K562 (cell line): ENCODE results near the gene DVL3. TPM values are rescaled to one million over a fixed set of nuclear protein-coding genes. Genes with fewer than 3 reads are reported as not detected.

Experiments used
- ATF7 ChIP-seq: fragments of 450-650 bp; IDR thresholded peaks from 2 replicates; pipeline ENCODE4 v1.7.1; 2014; ENCODE audit warnings: mild to moderate bottlenecking, moderate library complexity
- CHD2 ChIP-seq: IDR thresholded peaks from 2 replicates; pipeline ENCODE4 v1.6.1; 2011; ENCODE audit warnings: low read depth, low read length
- EGR1 ChIP-seq: fragments of 450-650 bp; conservative IDR thresholded peaks from 2 replicates; pipeline ENCODE4 v1.6.1; 2017; ENCODE audit warnings: mild to moderate bottlenecking
- NFRKB ChIP-seq: fragments of 450-650 bp; IDR thresholded peaks from 2 replicates; pipeline ENCODE4 v1.6.1; 2016; ENCODE audit warnings: low read depth
- SMARCB1 ChIP-seq: IDR thresholded peaks from 2 replicates; pipeline ENCODE4 v1.6.1; 2011; ENCODE audit warnings: improper control_type of control experiment, low read depth; ENCODE audit not compliant: insufficient read length
- TRIM25 ChIP-seq: fragments of 450-650 bp; IDR thresholded peaks from 2 replicates; pipeline ENCODE4 v1.7.0; 2016; ENCODE audit warnings: borderline replicate concordance
- USF1 ChIP-seq: sonication (generic); formaldehyde crosslinking; IDR thresholded peaks from 2 replicates; pipeline ENCODE4 v1.9.0; 2022; ENCODE audit warnings: mild to moderate bottlenecking, missing genetic modification reagents
- YY1 ChIP-seq, 3 experiments: IDR thresholded peaks; 2 replicates each; pipeline ENCODE4 v1.6.1; 2011; ENCODE audit warnings: low read length in 2 of 3, mild to moderate bottlenecking in 2 of 3, moderate library complexity in 2 of 3, borderline replicate concordance in 1 of 3, control low read depth in 1 of 3, low read depth in 1 of 3; ENCODE audit not compliant: insufficient read depth in 3 of 3, insufficient replicate concordance in 2 of 3, control insufficient read depth in 1 of 3, insufficient read length in 1 of 3; ENCODE audit errors: extremely low read depth in 1 of 3
- polyA plus RNA-seq, 8 experiments: library from polyadenylated mRNA; depleted of rRNA in 4 of 8; stranded (reverse) in 5 of 8; unstranded in 3 of 8; fragments of >200 nt; fragmentation: Nextera tagmentation in 2 of 8; fragmentation: Illumina TruSeq in 1 of 8; extraction: Ambion mirVana in 2 of 8; extraction: Trizol in 1 of 8; gene quantifications; 2 replicates each; pipeline versions ENCODE4 v1.2.1 to v1.2.3, GENCODE V29; 2011 to 2014; ENCODE audit warnings: inconsistent platforms in 1 of 8, missing spikeins in 1 of 8
- total RNA-seq, 7 experiments: library from RNA; depleted of rRNA in 6 of 7; stranded (reverse); fragments of >200 nt in 6 of 7; fragmentation: Illumina TruSeq in 2 of 7; extraction: Trizol in 2 of 7; gene quantifications; 2 replicates each; pipeline versions ENCODE4 v1.2.1 to v1.2.3, GENCODE V29; 2011 to 2021; ENCODE audit warnings: low replicate concordance in 1 of 7

DVL3 gene
- total and polyA plus RNA-seq, 9 of the 15 experiments (the other 6 are each of a cell fraction or from before 2014, with no cell fraction given), result 3.1 to 57.9 (median 20.1) TPM

DNA sequence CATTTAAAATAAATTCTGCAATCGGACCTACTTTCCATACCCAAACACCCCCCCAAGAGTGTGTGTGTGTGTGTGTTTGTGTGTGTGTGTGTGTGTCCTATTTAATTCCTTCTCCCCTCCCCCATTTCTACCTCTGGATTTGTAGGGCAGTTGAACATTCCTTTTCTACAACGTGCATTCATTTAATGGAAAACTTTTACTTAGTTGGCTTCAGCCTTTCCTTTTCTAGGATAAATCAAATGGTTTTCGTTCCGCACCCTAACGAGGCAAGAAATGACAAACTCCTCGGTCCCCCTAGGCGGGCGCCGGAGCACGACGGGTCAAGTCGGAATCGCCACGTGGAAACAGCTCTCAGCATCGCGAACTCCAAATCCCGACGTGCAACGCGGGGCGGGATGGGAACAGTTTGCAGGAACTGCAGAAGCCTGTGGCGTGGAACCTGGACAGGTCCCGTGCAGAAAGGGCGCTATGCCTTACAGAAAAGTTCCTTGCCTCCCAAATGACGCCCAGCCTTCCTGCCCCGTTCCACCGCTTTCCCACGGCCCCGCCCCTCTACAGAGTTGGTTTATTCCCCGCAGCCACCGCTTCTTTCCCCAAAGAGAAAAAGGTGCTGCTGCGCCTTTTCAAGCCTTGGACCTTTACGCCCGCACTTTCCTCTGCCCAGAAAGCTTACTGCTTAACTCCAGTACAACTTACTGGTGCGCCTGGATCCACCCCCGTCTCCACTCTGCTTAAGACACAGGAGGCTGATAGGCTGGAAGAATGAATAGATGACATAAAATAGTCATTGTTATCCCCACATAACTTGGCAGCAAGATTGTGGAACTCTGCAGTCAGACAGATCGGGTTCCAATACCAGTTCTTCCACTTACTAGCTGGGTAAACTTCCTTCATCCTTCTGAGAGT lies 21.1 kb upstream of the DVL3 start (continued):
- TF ChIP-seq CHD2, result peak; percentile 46; the same call in 1 of the 2 replicates
- no peak for TF ChIP-seq SMARCB1
- TF ChIP-seq YY1 (IDR thresholded peaks at IDR 0.05; ENCODE audit: borderline replicate concordance in 1 of 3, control insufficient read depth in 1 of 3, extremely low read depth in 1 of 3, insufficient read depth in 3 of 3, insufficient read length in 1 of 3, insufficient replicate concordance in 2 of 3, low read depth in 1 of 3, low read length in 2 of 3), result peak in 2 of 3 experiments; percentile 30 to 55
- TF ChIP-seq EGR1, result peak; percentile 29; the same call in 1 of the 2 replicates
- TF ChIP-seq NFRKB, result peak; percentile 68
- no peak for TF ChIP-seq TRIM25
- TF ChIP-seq ATF7, result peak; percentile 55; the same call in 1 of the 2 replicates
- TF ChIP-seq USF1 (CRISPR knock-in tag), result peak; percentile 69
